ENCODE results near the gene RAB33B.

GRCh38 chr4:139515531-139515958 is 61.6 kb downstream of the RAB33B start:
- TF ChIP-seq CTCF (IDR thresholded peaks at IDR 0.05; ENCODE audit: insufficient read depth, low read length, poor library complexity, severe bottlenecking) (no peak), EZH2phosphoT487 (conservative IDR thresholded peaks at IDR 0.05; ENCODE audit: low read length) (no peak)
